SH-SY5Y (cell line): ENCODE data around the gene TTC33.

Experiments
- GATA2 ChIP-seq: IDR thresholded peaks from 2 replicates; pipeline ENCODE4 v1.6.1; 2011; ENCODE audit warnings: mild to moderate bottlenecking, low read depth, low read length
- GATA3 ChIP-seq: IDR thresholded peaks from 2 replicates; pipeline ENCODE4 v1.6.1; 2011; ENCODE audit warnings: low read depth, mild to moderate bottlenecking, low read length, moderate library complexity

DNA sequence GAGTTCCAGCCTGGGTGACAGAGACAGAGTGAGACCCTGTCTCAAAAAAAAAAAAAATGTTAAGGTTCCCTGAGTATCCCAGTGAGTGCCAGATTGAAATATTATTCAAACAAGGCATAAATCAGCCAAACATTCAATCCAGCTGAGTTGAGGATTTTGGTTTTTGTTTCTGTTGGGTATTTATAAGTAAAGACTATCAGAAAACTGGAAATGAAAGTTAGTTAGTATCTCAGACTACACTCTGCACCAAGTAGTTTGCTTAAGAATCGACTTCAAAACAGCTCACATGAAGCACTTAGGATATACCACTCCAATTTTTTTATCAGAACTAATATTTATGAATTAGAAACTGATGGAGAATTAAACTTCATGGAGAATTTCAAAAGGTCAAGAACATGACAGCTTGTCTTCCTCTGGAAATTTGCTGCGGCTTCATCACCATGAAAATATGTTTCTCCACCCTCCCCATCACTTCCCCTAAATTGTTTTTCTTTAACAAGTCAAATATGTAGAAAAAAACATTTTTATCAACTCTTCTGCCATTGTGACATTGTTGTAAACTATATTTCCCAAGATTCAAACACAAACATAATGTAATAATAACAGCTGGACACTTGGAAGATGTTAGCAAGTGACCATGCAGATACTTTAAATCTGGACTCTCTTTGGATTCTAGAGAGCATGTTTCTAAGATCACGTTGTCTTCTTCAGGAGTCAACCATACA, 186.1 kb downstream of the TTC33 start:
- TF ChIP-seq GATA3 (no peak), GATA2 (no peak)
